Lung microvascular endothelial cell (primary cell): ENCODE measurements around the gene MAPKAPK2. TPM values are rescaled to one million over a fixed set of nuclear protein-coding genes. Genes with fewer than 3 reads are reported as not detected.
"Not testable (repeated sequence)": the region's sequence is repeated elsewhere in the genome, so short reads cannot be mapped to it uniquely, and the experiment has no call there.

Experiments
- DNase-seq, 2 donors: peaks; one replicate each; pipeline versions ENCODE4 v3.0.0 to v3.0.0-alpha.2; 2010; ENCODE audit warnings: low read depth in 2 of 2
- total RNA-seq: library from RNA; depleted of rRNA; stranded (reverse); fragments of >200 nt; gene quantifications from 2 replicates; pipeline ENCODE4 v1.2.1, GENCODE V29; 2014

The MAPKAPK2 gene
- 24.6 and 30.2 TPM in 2 replicates for total RNA-seq

DNA sequence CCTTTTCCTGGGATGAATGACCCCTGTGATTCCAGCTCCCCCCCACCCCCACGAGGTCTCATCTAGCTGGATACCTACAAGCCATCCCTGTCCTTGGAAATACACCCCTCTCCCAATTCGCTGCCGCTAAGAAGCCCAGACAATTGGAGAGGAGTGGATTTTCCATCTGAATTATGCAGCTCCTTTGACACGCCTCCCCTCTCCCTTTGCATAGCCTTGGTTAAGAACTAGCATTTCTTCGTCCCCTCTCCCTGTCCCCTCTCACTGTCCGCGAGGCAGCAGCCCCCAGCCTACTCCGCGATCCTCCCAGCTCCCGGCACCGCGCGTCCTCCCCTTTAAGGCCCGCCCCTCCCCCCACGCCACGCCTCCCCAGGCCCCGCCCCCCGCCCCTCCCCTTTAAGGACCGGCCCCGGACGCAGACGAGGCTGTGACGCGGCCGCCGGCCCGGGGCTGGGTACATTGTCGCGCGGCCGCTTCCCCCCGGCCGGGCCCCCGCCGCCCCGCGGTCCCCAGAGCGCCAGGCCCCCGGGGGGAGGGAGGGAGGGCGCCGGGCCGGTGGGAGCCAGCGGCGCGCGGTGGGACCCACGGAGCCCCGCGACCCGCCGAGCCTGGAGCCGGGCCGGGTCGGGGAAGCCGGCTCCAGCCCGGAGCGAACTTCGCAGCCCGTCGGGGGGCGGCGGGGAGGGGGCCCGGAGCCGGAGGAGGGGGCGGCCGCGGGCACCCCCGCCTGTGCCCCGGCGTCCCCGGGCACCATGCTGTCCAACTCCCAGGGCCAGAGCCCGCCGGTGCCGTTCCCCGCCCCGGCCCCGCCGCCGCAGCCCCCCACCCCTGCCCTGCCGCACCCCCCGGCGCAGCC lies at the start of gene MAPKAPK2:
Gene MAPKAPK2, plus strand, starts transcription at position 428 of the 856 bp plus-strand sequence. Its CDS starts 325 bp downstream, at position 753.
- DNase-seq, result peak; percentile 70 to 88

DNA sequence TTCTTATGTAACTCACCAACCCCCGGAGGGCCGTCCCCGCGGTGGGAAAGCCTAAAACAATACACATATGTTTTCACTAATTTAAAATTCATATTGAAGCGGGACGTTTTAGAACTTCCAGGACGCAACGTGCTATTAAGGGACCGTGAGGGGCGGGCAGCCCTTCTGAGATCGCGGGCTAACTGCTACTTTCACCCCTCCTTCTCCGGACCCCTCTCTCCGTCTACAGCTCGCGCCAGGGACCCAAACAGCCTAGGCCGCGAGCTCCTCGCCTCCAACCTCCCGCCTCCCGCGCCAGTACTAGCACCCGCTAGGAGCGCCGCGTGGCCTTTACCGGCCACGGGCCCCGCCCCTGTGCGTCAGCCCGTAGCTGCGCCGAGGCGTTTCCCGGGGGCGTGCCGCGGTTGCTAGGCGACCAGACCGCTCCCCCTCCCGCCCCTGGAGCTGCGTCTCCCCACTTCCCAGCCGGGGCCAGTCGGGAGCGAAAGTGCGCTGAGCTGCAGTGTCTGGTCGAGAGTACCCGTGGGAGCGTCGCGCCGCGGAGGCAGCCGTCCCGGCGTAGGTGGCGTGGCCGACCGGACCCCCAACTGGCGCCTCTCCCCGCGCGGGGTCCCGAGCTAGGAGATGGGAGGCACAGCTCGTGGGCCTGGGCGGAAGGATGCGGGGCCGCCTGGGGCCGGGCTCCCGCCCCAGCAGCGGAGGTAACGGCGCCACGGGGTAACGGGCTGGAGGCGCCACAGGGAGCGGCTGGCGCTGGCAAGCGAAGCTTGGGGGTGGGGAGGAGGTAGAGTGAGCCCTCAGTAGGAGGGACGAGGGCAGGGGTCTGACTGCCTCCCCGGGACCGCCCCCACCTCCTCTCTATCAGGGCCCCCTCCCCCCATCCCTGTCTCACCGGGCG lies 49.4 kb upstream of the MAPKAPK2 start, which contains the start of gene DYRK3:
Gene DYRK3, plus strand, starts transcription at position 457 of the 898 bp plus-strand sequence. Its CDS starts 168 bp downstream, at position 625.
- peak; percentile 94 to 95 for DNase-seq

DNA sequence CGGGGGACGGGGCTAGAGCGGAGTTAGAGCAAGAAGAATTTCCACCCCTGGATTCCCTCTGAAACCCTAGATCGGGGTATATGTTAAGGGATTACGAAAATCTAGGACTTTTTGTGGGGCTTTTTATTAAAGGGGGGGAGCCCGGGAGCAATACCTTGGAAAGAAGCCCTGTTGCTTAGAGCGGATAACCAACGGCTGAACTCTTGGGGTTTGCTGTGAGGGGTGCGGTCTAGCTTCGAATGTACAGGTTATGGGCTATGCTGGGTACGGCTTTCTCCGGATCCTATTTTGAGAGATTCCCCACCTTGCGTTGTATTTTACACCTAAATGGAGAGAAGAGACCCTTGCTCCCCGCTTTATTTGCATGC lies 48.7 kb upstream of the MAPKAPK2 start:
- peak in 1 of 2 donors; percentile 13 for DNase-seq

DNA sequence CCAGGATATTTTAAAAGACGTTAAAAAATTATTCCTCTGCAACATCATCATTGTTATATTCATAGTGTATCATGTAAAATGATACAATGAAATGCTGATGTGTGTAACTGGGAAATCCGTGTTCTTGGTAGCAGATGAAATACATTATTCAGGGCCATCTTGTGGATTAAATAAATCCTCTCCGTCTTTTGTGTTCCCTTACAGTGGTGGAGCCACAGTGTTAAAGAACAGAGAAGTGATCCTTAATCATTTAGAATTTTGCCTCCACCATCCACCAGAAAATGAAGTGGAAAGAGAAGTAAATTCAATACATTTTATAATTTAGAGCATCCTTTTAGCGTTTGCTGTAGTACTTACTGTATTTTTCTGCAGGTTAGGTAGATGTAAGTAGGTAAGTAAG lies 48.0 kb upstream of the MAPKAPK2 start:
- DNase-seq, result no peak

DNA sequence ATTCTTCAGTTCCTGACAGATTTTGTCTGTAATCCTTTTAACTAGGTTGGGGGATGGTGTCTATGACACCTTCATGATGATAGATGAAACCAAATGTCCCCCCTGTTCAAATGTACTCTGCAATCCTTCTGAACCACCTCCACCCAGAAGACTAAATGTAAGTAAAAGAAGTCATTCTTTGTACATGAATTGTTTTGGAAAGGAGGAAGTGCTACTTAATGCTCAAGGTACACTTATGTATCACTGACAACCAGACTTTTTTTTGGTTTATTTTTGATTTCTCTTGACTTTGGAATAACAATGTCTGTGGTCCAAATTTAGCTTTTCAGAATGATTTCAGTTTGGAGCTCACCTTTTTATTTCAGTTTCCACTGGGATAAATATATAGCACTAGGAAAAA lies 47.1 kb upstream of the MAPKAPK2 start:
- DNase-seq, result no peak

DNA sequence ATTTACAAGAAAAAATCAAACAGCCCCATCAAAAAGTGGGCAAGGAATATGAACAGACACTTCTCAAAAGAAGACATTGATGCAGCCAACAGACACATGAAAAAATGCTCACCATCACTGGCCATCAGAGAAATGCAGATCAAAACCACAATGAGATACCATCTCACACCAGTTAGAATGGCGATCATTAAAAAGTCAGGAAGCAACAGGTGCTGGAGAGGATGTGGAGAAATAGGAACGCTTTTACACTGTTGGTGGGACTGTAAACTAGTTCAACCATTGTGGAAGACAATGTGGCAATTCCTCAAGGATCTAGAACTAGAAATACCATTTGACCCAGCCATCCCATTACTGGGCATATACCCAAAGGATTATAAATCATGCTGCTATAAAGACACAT lies 42.6 kb upstream of the MAPKAPK2 start:
- DNase-seq, result not testable (repeated sequence)

DNA sequence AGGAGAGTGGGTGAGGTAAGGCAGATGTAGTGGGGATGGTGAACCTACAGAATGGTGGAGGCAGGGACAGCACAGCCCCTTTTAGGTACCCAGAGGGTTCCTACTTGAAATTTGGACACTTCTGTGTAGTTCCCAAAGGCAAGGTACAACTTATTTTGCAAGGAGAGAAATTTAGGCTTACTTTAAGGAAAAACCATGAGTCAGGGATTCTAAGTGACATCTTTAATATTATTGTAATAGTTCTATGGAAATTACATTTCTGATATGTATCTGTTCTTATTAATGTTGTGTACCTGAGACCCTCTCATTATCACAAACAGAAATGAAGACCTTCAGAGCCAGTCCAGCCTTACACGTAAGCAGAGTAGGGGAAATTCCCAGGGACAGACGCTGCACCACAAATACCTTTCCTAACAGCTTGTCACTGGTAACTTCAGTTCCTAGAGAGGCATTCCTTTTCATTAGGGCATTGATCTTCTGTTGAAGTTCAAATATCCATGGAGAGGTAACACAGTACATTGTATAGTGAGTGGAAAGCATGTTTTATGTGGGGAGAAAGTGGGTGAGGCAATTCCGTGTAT lies 41.5 kb upstream of the MAPKAPK2 start:
- no peak for DNase-seq

DNA sequence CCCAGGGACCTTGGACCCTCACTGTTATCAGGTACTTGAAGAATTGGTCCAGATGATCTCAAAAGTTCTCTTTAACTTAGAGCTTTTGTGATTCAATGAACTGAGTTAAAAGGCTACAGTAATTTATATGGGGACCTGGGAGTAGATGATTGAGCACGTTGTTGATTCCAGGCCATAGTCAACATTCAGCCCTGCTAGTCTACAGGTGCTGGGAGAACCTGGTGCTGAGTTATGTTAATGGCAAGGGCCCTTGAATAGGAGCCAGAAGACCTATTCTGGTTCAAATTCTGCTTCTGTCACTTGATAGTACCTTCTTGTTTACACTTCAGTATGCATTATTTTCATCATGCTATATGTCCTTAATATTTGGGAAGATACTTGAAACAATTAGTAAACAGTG lies 38.2 kb upstream of the MAPKAPK2 start:
- no peak for DNase-seq

DNA sequence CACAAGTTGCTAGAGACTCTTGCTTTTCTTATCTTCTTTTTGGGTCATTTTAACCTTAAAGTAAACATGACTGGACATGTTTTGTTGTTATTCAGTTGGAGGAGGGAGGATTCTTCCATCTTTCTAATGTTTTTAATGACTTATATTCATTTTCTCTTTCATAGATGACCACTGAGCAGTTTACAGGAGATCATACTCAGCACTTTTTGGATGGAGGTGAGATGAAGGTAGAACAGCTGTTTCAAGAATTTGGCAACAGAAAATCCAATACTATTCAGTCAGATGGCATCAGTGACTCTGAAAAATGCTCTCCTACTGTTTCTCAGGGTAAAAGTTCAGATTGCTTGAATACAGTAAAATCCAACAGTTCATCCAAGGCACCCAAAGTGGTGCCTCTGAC lies 37.5 kb upstream of the MAPKAPK2 start:
- DNase-seq, result no peak

DNA sequence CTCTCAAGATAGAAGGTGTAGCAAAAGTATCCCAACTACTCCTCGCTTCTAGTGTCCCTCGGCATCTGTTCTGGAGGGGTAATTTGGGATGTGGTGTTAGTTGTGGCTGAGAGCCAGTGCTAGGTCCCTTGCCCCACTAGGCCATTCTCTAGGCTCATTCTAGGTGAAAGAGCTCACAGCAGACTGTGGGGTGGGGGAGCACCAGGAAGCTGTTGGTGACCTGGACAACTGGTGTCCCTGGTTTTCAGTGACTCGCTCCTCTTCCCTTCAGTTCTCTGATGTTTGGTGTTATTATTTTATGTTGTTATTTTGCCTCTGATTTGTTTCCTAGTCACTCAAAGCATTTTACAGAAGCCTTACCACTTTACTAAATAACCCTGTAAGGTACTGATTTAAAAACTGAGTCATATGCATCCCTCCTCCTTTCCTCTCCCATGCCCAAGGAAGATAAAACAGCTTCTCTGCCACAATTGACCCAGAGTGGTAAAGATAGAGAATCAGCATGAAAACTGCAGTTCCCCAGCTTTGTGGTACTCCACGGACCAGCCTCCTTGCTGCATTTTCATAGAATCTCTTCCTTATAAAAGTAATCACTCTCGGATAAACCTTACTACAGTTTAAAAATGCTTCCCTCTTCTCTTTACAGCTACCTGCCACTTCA lies 35.3 kb upstream of the MAPKAPK2 start:
- DNase-seq, result no peak

DNA sequence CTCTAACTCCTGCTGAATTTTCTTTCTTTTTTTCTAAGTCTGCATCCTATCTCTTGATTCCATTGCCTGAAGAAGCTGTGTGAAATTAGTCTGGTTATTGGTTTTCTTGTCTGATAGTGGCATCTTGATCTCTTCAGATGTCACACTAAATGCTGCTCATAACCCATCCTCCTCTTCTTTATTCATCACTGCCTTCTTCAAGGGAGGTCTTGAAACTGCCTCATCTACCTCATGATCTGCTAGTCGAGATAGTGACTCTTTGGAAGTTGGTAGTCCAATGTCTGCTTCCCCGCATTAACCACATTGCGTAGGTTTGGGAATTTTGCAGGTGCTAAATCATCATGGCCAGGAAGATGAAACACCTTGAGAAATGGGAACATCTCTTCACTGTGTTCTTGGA lies 33.7 kb upstream of the MAPKAPK2 start:
- DNase-seq, result no peak

DNA sequence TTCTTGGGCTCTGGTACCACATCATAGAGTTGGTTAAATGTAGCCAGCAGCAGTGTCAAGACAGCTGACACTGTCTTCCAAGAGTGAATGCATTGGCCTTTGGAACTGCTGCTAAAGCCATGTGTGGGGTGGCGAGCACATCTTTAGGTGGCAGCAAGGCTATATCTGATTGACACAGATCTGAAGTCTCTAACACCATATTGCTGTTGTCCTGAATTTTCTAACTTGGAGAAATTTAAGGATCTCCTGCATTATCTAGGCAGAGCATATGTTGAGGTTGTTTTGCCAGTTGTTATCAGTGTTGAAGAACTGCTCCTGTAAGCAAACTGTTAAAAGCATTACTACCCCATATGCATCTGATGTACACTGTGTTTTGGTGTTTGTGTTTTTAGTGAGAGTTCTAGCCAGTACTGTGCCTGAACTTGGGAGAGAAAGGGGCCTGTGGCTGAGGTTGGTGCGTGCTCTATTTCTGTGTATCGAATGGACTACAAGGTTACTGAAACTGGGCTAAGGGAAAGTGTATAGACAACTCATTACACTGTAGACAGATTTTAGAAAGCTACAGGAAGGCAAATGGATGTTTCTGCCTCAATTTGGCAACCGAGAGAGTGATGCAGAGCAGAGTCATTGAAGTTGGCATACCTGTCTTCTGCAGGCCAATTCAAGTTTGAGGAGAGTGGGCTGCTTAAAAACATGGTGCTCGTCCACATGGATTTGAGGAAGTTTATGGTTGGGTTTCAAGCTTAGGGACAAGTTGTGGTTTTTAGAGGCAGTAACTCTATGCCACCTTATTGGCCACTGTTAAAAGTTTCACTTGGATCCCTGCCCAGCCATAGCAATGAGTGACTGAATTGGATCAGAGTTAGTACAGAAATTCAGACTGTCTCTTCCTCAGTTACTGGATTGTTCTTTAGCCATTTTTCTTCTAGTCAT lies 32.5 kb upstream of the MAPKAPK2 start:
- peak in 1 of 2 donors; percentile 47 for DNase-seq

DNA sequence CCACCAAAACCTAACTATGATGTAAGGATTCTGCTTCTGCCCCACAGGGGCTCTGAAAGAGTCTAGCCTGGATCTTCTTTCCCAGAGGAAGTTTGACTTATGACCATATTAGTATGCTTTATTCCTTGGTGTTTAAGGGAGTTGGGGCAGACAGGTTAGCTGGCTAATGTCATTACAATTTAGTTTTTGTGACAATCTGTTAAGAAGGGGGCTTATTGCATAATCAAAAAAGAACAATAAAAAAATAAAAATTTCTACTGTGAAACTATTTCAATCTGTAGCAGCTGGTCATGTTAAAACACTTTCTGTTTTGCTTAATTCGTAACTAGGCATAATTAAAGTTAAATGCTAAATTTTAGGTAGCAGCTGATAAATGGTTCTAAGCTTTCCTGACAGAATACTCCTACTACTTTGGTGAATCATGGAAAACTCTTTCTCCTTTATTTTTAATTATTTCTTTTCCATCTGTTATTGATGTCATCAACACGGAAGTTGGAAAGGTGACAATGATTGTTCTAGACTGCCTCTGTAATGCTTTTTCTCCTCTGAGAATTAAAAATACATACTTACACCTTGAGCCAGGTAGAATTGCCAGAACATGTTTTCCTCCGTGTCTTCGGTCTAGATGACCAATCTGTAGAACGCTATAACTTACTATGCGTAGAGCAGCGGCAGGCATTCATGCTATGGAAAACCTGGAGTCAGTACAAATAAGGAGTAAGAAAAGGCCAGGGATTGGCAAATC lies 30.8 kb upstream of the MAPKAPK2 start:
- peak in 1 of 2 donors; percentile 53 for DNase-seq

DNA sequence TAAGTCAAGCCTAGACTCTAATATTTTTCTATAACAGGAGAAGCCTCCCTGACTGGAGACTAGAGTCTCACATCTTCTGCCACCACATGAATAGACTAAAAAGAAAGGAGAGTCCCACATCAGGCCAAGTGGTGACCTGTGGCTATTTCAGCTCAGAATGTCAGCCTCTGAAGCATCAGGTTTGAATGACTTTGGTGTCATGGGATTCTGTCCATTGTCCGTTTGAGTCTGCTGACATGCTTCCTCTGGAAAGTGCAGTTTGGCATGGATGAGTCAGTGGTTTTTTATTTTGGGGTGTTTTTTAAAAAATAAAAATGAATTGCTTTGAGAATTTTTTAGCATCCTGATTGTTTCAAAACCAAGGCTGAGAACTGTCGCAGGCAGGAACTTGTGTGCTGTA lies 29.9 kb upstream of the MAPKAPK2 start:
- peak; percentile 28 to 83 for DNase-seq

DNA sequence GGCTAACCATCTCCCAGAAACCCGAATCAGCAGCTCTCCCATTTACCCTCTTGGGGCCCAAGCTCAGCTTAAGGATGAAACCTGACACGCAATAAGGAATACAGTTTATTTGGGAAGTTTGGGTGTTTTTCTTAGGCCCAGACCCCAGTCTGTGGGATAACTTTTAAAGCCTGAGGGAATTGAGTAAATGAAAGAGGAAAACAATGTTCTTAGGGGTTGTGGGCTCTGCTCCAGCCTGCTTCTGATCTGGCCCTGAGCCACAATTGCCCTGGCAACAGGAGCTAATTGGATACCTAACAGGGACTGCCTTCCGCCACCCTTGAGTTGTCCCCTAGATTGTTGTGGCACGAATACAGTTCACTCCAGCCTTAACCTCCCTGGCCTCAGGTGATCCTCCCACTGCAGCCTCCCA lies 29.2 kb upstream of the MAPKAPK2 start:
- DNase-seq, result peak in 1 of 2 donors; percentile 68

DNA sequence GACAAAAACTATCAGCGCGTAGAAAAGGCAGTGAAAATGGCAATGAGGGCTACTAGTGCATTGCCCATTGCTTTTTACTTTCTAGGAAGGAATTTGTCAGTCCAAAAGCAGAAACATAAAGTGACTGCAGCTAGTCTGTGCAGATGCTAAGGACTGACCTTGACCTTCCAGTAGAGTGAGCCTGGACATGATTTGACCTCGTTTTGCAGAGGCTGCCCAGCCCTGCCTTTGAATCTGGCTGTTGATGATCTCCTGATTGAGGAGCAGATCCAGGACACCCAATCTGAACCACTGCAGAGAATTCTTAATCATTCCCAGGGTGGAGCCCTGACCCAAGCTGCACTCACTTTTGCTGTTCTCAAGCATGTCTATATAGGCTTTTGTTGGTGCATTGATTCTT lies 27.8 kb upstream of the MAPKAPK2 start:
- no peak for DNase-seq

DNA sequence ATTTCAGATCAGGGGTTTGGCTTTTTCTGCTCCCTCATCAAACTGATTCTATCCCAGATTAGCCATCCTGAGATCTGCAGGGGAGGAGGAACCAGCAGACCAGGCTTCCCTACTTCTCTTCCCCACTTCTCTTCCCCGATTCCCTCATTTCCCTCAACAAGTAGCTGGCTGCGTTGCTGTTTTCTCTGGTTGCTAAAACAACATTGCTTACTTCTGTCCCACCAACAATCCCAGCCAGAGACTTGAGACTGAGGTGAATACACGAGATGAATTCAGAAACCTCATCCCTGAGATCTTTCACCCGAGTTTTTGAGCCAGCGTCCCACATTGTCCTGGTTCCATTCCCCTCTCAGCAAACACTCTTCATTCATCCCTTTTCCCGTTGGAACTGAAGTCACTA lies 27.0 kb upstream of the MAPKAPK2 start:
- no peak for DNase-seq

DNA sequence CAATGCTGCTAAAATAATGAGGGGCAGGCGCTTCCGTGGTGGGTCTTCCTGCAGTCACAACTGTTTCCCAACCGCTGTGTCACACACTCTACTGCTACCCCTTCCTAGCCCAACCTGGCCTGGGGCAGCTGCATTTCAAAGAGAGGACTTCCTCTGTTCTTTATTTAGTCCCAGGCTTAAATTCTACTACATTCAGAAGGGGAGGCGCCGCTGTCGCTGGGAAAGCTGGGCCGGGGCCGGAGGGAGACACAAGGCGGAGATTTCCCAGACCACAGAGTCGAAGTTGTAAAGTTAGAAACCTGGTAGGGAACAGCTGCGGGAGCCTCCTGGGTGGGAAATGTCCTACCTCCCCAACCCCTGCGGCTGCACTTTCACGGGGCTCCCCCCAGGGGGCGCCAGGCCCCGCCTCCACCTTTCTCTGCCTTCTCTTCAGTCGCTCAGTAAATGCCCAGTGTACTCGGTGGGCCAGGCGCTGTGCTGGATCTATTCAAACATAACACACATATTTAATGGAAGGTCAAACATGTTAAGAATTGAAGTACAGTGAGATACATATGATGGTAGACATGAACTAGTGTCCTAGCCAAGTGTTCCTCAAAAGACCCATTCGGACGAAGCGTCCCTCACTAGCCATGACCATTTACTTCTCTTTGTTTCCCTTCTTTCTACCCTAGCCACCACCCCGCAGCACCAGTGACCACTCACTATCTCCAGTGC lies 26.3 kb upstream of the MAPKAPK2 start:
- peak; percentile 20 to 39 for DNase-seq

DNA sequence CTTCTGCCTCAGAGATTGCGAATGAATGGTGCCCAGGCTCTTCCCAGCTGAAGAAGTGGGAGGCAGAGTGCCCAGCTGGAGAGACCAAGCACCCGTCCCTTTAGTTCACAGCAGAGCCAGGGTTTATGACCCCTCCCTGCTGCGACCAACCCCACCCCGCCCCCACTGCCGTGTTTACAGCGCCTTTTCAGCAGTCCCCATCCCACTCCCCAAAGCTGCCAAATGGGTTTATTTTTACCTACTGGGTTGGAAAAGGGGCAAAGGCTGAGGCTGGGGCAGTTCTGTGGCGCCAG lies 25.8 kb upstream of the MAPKAPK2 start:
- DNase-seq, result no peak
